ENCODE results near the gene ARHGDIB. TPM values are rescaled to one million over a fixed set of nuclear protein-coding genes. Genes with fewer than 3 reads are reported as not detected.
A peak's percentile ranks its signal among the peaks of the same experiment; 100 is the strongest.

Gene ARHGDIB
- total RNA-seq, 1 experiment from 2014 or later = 7.7 TPM

DNA sequence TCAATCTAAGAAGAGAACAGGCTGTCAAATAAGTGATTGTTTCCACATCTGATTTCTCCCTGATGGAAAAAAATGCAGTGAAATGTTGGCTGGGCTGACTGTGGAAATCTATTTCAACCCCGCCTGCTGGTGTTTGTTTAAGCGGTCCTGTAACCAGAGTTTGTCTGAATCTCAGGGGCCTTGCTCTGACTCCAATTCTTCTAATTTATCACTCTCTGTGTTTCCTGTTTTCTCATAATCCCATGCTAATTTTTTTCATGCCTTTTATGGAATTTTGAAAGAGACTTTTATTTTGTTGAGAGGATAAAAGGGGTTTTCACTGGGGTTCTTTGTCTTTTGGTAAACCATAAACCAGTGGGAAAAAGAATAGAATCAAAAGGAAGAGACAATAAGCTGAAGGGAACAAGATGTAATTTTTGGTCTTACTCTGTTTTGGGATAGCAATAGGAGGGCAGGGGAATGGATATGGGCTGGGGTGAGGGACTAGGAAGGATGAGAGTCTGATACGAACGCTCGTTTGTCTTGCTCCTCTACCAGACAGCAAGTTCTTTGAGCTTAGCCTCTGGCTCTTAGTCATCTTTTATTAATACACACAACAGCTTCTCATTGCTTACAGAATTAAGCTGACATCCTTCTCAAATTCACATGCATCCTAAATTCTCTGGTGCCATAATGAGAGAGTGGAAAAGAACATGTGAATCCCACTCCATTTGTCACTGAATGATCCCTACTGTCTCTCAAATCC, 67.7 kb downstream of the ARHGDIB start:
- H3K9me3 Mint-ChIP-seq (ENCODE audit: unreplicated experiment) = no peaks in the 10 kb centered on the region
- ChIA-PET CTCF (interaction anchor here (0.6 to 1.8 kb wide), 4 partner anchors 46 to 107 kb away, joined by 3 to 10 read pairs (median 4); no protein-coding TSS in a partner anchor), POLR2A (interaction anchor here (1.9 kb wide), 1 partner anchor 9 kb away, joined by 9 read pairs; no protein-coding TSS in a partner anchor)
- no TSS peak for BruUV-seq (replicated peaks)
- no peaks in the 10 kb centered on the region for H3K36me3 Mint-ChIP-seq (ENCODE audit: insufficient read depth, unreplicated experiment)
- no peak overlapping the region for H3K4me3 Mint-ChIP-seq (ENCODE audit: unreplicated experiment)
- no peak for DNase-seq (ENCODE audit: unreplicated experiment)
- TF ChIP-seq, protein P1, sequence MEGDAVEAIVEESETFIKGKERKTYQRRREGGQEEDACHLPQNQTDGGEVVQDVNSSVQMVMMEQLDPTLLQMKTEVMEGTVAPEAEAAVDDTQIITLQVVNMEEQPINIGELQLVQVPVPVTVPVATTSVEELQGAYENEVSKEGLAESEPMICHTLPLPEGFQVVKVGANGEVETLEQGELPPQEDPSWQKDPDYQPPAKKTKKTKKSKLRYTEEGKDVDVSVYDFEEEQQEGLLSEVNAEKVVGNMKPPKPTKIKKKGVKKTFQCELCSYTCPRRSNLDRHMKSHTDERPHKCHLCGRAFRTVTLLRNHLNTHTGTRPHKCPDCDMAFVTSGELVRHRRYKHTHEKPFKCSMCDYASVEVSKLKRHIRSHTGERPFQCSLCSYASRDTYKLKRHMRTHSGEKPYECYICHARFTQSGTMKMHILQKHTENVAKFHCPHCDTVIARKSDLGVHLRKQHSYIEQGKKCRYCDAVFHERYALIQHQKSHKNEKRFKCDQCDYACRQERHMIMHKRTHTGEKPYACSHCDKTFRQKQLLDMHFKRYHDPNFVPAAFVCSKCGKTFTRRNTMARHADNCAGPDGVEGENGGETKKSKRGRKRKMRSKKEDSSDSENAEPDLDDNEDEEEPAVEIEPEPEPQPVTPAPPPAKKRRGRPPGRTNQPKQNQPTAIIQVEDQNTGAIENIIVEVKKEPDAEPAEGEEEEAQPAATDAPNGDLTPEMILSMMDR (IDR thresholded peaks at IDR 0.05; ENCODE audit: unreplicated experiment) = no peak
- peaks cover 1% of the 10 kb centered on the region for H3K27me3 Mint-ChIP-seq (ENCODE audit: insufficient read depth, unreplicated experiment)
- intact Hi-C loops (cut with micrococcal nuclease) = no loop called here
- no peak overlapping the region for H3K27ac Mint-ChIP-seq (ENCODE audit: low read depth, unreplicated experiment)
- H3K4me1 Mint-ChIP-seq (ENCODE audit: insufficient read depth, unreplicated experiment) = peaks cover 8% of the 10 kb centered on the region

DNA sequence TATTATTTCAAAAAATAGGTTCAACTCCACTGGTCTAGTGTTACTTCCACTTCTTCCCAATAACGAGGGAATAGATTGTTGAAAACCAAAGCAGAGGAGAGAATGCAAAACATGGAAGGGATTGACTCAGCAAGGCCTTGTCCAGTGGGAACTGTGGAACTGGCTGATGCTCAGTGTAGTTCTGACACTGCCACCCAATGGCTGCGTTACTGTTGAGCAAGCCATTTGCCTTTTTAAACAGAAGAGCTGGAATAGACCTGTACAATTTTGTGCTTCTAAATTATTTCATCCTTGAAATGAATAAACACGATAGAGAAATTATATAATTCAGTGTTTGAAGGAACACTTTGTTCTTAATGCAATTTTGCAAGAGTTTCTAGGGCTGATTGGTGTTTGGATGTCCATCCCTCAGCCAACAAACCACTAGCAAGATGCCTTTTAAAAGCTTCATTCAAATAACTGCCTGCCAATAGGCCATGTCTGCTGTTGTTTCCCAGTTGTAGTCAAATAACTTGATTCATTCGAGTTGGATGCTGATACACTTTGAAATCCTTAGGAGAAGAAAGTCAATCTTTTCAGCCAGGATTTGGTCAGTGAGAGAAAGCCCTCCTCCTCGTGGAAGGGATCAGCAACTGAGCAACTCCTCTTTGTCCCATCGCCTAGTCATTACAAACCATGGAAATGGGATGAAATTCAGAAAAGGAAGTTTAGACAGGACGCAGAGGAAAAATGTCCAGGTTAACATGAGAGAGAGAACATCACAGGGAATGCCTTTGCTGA, 68.5 kb downstream of the ARHGDIB start:
- Mint-ChIP-seq H3K27ac (ENCODE audit: low read depth, unreplicated experiment) (no peak overlapping the region), H3K27me3 (ENCODE audit: insufficient read depth, unreplicated experiment) (peaks cover 9% of the 10 kb centered on the region), H3K4me1 (ENCODE audit: insufficient read depth, unreplicated experiment) (peaks cover 8% of the 10 kb centered on the region), H3K4me3 (ENCODE audit: unreplicated experiment) (no peak overlapping the region), H3K36me3 (ENCODE audit: insufficient read depth, unreplicated experiment) (no peaks in the 10 kb centered on the region), H3K9me3 (ENCODE audit: unreplicated experiment) (no peaks in the 10 kb centered on the region)
- DNase-seq (ENCODE audit: unreplicated experiment) = peak; percentile 16
- POLR2A ChIA-PET = interaction anchor here (1.9 kb wide), 1 partner anchor 8 kb away, joined by 9 read pairs; no protein-coding TSS in a partner anchor
- TF ChIP-seq, protein P1 (IDR thresholded peaks at IDR 0.05; ENCODE audit: unreplicated experiment) = no peak
- CTCF ChIA-PET = interaction anchor here (0.6 kb wide), 1 partner anchor 107 kb away, joined by 4 read pairs; no protein-coding TSS in a partner anchor
- BruUV-seq (replicated peaks) = no TSS peak
- intact Hi-C loops (cut with micrococcal nuclease) = no loop called here

Other genes starting within 250 kb of the ARHGDIB start
- 51.3 and 56.6 TPM in 2 replicates for gene WBP11, start 158.1 kb downstream of the ARHGDIB start, total RNA-seq (2022)
- 2.2 and 2.6 TPM in 2 replicates for gene C12orf60, start 157.9 kb downstream of the ARHGDIB start, total RNA-seq (2022)
- gene SMCO3, start 147.4 kb downstream of the ARHGDIB start, total RNA-seq (2022) = 0.20 TPM in 1 of 2 replicates, not detected in the other
- not detected in 2 replicates for gene ART4, start 118.1 kb downstream of the ARHGDIB start, total RNA-seq (2022)
- gene MGP, start 75.7 kb downstream of the ARHGDIB start, total RNA-seq (2022) = 1.3 and 4.8 TPM in 2 replicates
- not detected in 2 replicates for gene ERP27, start 23.1 kb downstream of the ARHGDIB start, total RNA-seq (2022)
- gene PDE6H, start 11.4 kb upstream of the ARHGDIB start, total RNA-seq (2022) = not detected in 2 replicates

Measured in MCF 10A (cell line).